Mesendoderm (in vitro differentiated cells): ENCODE data around the gene PPID.
"Not testable (repeated sequence)": the region's sequence is repeated elsewhere in the genome, so short reads cannot be mapped to it uniquely, and the experiment has no call there.

Experiments used
- DNase-seq: peaks from one replicate; pipeline ENCODE4 v3.0.0; 2013
- H2AK5ac ChIP-seq: 2 replicates; pipeline ENCODE4 v1.6.1; 2013; ENCODE audit warnings: low read length, inconsistent platforms
- H2BK120ac ChIP-seq: 2 replicates; pipeline ENCODE4 v1.6.1; 2013; ENCODE audit warnings: low read depth, mild to moderate bottlenecking, low read length, moderate library complexity, mixed read lengths
- H2BK15ac ChIP-seq: replicated peaks from 2 replicates; pipeline ENCODE4 v1.6.1; 2013; ENCODE audit warnings: low read depth, mild to moderate bottlenecking, moderate library complexity
- H2BK5ac ChIP-seq: 2 replicates; pipeline ENCODE4 v1.6.1; 2013; ENCODE audit warnings: low read length, inconsistent platforms
- H3K18ac ChIP-seq: 2 replicates; pipeline ENCODE4 v1.6.1; 2013; ENCODE audit warnings: mild to moderate bottlenecking, low read length, mixed read lengths
- H3K23ac ChIP-seq: one replicate; pipeline ENCODE4 v1.6.1; 2013; ENCODE audit warnings: low read length
- H3K27ac ChIP-seq: 2 replicates; pipeline ENCODE4 v1.5.1; 2013; ENCODE audit warnings: low read depth, mild to moderate bottlenecking, inconsistent platforms, low read length, moderate library complexity
- H3K27me3 ChIP-seq: 2 replicates; pipeline ENCODE4 v1.6.1; 2013; ENCODE audit warnings: low read length, control low read depth, mild to moderate bottlenecking, inconsistent platforms; ENCODE audit not compliant: insufficient read depth, poor library complexity
- H3K36me3 ChIP-seq: 2 replicates; pipeline ENCODE4 v1.6.1; 2013; ENCODE audit warnings: low read length, inconsistent platforms; ENCODE audit not compliant: control insufficient read depth, insufficient read depth
- H3K4ac ChIP-seq: one replicate; pipeline ENCODE4 v1.6.1; 2013; ENCODE audit warnings: low read depth, mild to moderate bottlenecking, low read length, moderate library complexity
- H3K4me1 ChIP-seq: 2 replicates; pipeline ENCODE4 v1.6.1; 2013; ENCODE audit warnings: low read depth, low read length, inconsistent platforms; ENCODE audit not compliant: control insufficient read depth
- H3K4me2 ChIP-seq: 2 replicates; pipeline ENCODE4 v1.6.1; 2013; ENCODE audit warnings: low read length
- H3K4me3 ChIP-seq: 2 replicates; pipeline ENCODE4 v1.5.1; 2013; ENCODE audit warnings: mild to moderate bottlenecking, low read length
- H3K56ac ChIP-seq: one replicate; pipeline ENCODE4 v1.6.1; 2013; ENCODE audit warnings: low read length
- H3K79me1 ChIP-seq: 2 replicates; pipeline ENCODE4 v1.6.1; 2013; ENCODE audit warnings: low read length, inconsistent platforms
- H3K79me2 ChIP-seq: 2 replicates; pipeline ENCODE4 v1.6.1; 2013; ENCODE audit warnings: mild to moderate bottlenecking, low read length; ENCODE audit not compliant: control insufficient read depth, insufficient read depth
- H3K9ac ChIP-seq: 2 replicates; pipeline ENCODE4 v1.6.1; 2013; ENCODE audit warnings: low read length, inconsistent platforms
- H4K5ac ChIP-seq: one replicate; pipeline ENCODE4 v1.6.1; 2013; ENCODE audit warnings: low read length
- H4K8ac ChIP-seq: one replicate; pipeline ENCODE4 v1.6.1; 2013; ENCODE audit warnings: low read depth, mild to moderate bottlenecking, control low read depth, low read length, moderate library complexity
- WGBS: extraction: QIAGEN DNeasy Blood & Tissue Kit; methylation state at CpG from one replicate; pipeline ENCODE4 v1.1.7; 2013; ENCODE audit warnings: low lambda C conversion rate, missing lambda C conversion rate; ENCODE audit not compliant: insufficient coverage; ENCODE audit errors: extremely low coverage; 5-methylcytosine and 5-hydroxymethylcytosine counted together

PPID gene

DNA sequence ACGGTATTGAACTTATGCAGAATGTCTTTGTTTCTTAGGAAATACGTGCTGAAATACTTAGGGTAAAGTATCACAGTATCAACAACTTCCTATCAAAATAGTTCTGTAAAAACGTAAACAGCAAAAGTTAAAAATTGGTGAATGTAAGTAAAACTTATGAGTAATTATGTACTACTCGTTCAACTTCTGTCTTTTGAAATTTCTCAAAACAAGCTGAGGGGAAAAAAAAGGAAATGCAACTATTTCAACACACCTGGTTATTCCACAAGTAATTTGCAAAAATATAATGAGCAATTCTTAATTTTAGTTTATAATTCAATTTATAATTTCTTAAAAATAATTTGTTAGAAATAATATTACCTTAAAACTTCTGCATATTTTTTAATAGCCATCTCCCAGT is 8.3 kb downstream of the PPID start:
- Histone ChIP-seq H3K4me1 (no peaks in the 10 kb centered on the region), H2BK120ac (no peak overlapping the region), H3K23ac (no peak overlapping the region), H2BK5ac (no peak overlapping the region), H3K18ac (no peak overlapping the region), H3K4me2 (no peak overlapping the region), H3K56ac (no peak overlapping the region), H3K36me3 (peaks cover 10% of the 10 kb centered on the region), H4K5ac (no peak overlapping the region), H2BK15ac (no peak overlapping the region), H3K27me3 (no peaks in the 10 kb centered on the region), H2AK5ac (no peak overlapping the region), H3K27ac (no peak overlapping the region), H3K9ac (no peak overlapping the region), H3K79me1 (peaks cover 5% of the 10 kb centered on the region), H4K8ac (no peak overlapping the region), H3K4ac (no peak overlapping the region), H3K79me2 (peaks cover 2% of the 10 kb centered on the region), H3K4me3 (no peak overlapping the region)
- no peak for DNase-seq
- no CpG with 5 or more reads among the region's 4 CpGs for WGBS

DNA sequence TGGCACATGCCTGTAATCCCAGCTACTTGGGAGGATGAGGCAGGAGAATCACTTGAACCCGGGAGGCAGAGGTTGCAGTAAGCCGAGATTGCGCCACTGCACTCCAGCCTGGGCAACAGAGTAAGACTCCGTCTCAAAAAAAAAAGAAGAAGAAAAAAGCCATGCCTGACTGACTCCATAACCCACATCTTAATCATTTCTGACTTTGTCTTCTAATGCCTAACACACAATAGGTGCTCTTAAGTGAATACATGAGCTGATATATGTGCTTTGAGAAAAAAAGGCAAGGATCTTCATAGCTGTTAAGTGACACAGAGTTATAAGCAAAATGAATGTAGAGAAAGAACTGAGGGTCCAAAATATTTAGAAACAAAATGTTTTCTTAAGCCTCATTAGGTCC is 10.6 kb downstream of the PPID start:
- H3K4ac ChIP-seq, H2BK5ac ChIP-seq, H3K4me3 ChIP-seq, H2BK120ac ChIP-seq, H4K8ac ChIP-seq, H3K18ac ChIP-seq, H3K27me3 ChIP-seq, H2AK5ac ChIP-seq, H4K5ac ChIP-seq, H3K4me1 ChIP-seq, H3K36me3 ChIP-seq, H2BK15ac ChIP-seq, H3K27ac ChIP-seq, H3K23ac ChIP-seq, H3K9ac ChIP-seq, DNase-seq, H3K79me1 ChIP-seq, H3K79me2 ChIP-seq, H3K4me2 ChIP-seq, H3K56ac ChIP-seq: not testable (repeated sequence)
- whole genome bisulfite sequencing = no CpG with 5 or more reads among the region's 4 CpGs

DNA sequence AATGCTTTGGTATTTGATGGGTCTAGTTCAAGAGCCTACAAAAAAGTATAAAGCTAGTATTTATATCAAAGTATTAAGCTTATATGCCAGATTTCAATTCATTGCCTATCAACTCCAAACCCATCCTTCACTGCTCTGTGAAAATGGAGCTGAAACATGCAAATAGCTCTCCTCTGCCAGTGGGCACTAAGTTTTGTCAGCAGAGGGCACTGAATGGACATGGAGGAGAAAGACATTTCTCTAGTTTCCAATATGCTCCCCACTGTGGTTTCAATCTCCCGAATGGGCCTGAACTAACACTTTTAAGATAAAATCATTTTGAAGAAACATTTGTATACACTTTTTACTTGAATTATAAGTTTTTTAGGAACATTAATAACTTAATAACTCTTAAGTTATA is 12.4 kb downstream of the PPID start:
- no peak overlapping the region for H2BK120ac ChIP-seq
- no peak overlapping the region for H4K5ac ChIP-seq

DNA sequence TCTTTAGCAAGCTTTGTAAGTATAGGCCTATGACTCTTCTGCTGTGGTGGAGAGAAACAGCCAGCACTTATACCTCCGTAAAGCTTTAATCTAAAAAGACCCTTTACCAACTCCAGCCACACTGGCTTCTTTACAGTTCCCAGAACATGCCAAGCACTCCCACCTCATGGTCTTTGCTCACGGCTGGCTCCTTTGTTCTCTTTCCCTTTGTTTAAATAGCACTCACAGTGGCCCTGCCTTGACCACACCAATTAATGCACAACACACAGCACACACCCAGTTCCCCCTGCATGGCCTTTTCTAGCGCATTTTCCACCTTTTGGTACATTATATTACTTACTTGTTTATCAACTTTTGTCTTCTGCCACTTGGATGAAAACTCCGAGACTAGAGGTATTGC is 18.9 kb downstream of the PPID start:
- Histone ChIP-seq H4K8ac (no peak overlapping the region), H3K4me1 (no peaks in the 10 kb centered on the region), H3K18ac (no peak overlapping the region), H3K9ac (no peak overlapping the region), H2BK5ac (no peak overlapping the region), H3K56ac (no peak overlapping the region), H3K79me1 (no peaks in the 10 kb centered on the region), H2BK15ac (no peak overlapping the region), H2AK5ac (no peak overlapping the region), H3K27ac (no peak overlapping the region), H3K4me3 (no peak overlapping the region), H3K79me2 (no peaks in the 10 kb centered on the region), H3K23ac (no peak overlapping the region), H3K27me3 (no peaks in the 10 kb centered on the region), H2BK120ac (no peak overlapping the region), H3K36me3 (peaks cover 4% of the 10 kb centered on the region), H3K4me2 (no peak overlapping the region), H4K5ac (no peak overlapping the region), H3K4ac (no peak overlapping the region)
- no peak for DNase-seq
- WGBS = no CpG with 5 or more reads among the region's 4 CpGs

More for the DNA sequence above, 12.4 kb downstream of the PPID start:
- Histone ChIP-seq H3K4me3 (no peak overlapping the region), H3K18ac (no peak overlapping the region), H3K23ac (no peak overlapping the region), H3K56ac (no peak overlapping the region), H3K4me1 (no peaks in the 10 kb centered on the region), H2AK5ac (no peak overlapping the region), H3K79me1 (no peaks in the 10 kb centered on the region), H3K4ac (no peak overlapping the region), H3K79me2 (no peaks in the 10 kb centered on the region), H3K27me3 (no peaks in the 10 kb centered on the region), H2BK15ac (no peak overlapping the region), H3K36me3 (peaks cover 9% of the 10 kb centered on the region), H3K4me2 (no peak overlapping the region), H3K9ac (no peak overlapping the region), H2BK5ac (no peak overlapping the region), H3K27ac (no peak overlapping the region), H4K8ac (no peak overlapping the region)
- WGBS = no CpG with 5 or more reads among the region's 1 CpG
- DNase-seq = peak; percentile 14

DNA sequence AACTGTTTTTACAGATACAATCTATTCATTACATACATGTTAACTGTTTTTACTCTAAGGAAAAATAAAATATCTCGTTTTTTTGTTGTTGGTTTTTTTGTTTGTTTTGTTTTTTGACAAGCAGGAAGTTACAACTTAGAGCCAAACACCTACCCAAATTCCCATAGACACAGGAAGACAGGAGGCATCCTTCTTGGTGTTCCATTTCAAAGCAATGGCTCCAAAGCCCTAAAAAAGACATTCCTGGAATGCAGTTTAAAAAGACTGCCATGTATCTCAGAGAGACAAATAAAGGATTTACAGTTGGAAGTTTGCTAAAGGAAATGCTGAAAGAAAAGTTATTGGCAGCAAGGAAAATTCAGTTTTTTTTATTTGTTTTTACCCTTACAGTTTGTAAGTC is 34.4 kb downstream of the PPID start:
- Histone ChIP-seq H2BK120ac (no peak overlapping the region), H3K27me3 (no peaks in the 10 kb centered on the region), H3K27ac (no peak overlapping the region), H2AK5ac (no peak overlapping the region), H3K4me1 (no peaks in the 10 kb centered on the region), H3K23ac (no peak overlapping the region), H2BK15ac (no peak overlapping the region), H3K56ac (no peak overlapping the region), H3K9ac (no peak overlapping the region), H3K4ac (no peak overlapping the region), H3K18ac (no peak overlapping the region), H3K79me2 (no peaks in the 10 kb centered on the region), H4K5ac (no peak overlapping the region), H4K8ac (no peak overlapping the region), H3K79me1 (no peaks in the 10 kb centered on the region), H3K36me3 (no peaks in the 10 kb centered on the region), H3K4me2 (no peak overlapping the region), H2BK5ac (no peak overlapping the region), H3K4me3 (no peak overlapping the region)
- no CpG with 5 or more reads among the region's 1 CpG for WGBS
- DNase-seq = peak; percentile 26

DNA sequence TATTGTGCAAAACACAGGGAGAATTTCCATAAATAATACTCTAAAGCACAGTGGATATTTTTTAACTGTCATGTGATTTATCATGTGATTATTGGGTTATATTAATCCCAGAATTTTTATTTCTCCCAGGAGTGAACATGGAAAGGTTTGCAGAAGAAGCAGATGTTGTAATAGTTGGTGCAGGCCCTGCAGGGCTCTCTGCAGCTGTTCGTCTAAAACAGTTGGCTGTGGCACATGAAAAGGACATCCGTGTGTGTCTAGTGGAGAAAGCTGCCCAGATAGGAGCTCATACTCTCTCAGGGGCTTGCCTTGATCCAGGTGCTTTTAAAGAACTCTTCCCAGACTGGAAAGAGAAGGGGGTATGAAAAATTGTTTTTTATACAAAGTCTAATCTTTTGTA is 41.1 kb downstream of the PPID start:
- no peak overlapping the region for H3K27ac ChIP-seq
- H3K56ac ChIP-seq = no peak overlapping the region
- no peak overlapping the region for H3K4ac ChIP-seq
- H3K4me3 ChIP-seq = no peak overlapping the region
- no peak overlapping the region for H2BK120ac ChIP-seq
- no CpG with 5 or more reads among the region's 2 CpGs for WGBS
- no peak overlapping the region for H4K5ac ChIP-seq
- H2AK5ac ChIP-seq = no peak overlapping the region
- H3K36me3 ChIP-seq = no peaks in the 10 kb centered on the region
- H3K18ac ChIP-seq = no peak overlapping the region
- H3K27me3 ChIP-seq = no peaks in the 10 kb centered on the region
- H2BK5ac ChIP-seq = no peak overlapping the region
- H3K23ac ChIP-seq = no peak overlapping the region
- no peak overlapping the region for H2BK15ac ChIP-seq
- H3K4me2 ChIP-seq = no peak overlapping the region
- DNase-seq = no peak
- no peaks in the 10 kb centered on the region for H3K79me1 ChIP-seq
- H3K4me1 ChIP-seq = no peaks in the 10 kb centered on the region
- no peak overlapping the region for H3K9ac ChIP-seq
- H3K79me2 ChIP-seq = no peaks in the 10 kb centered on the region
- H4K8ac ChIP-seq = no peak overlapping the region
